H9 (cell line): Measurements from ENCODE around the gene PRKCB. TPM values are rescaled to one million over a fixed set of nuclear protein-coding genes. Genes with fewer than 3 reads are reported as not detected.
A peak's percentile ranks its signal among the peaks of the same experiment; 100 is the strongest.

Experiments used
- DNase-seq: peaks from one replicate; pipeline ENCODE4 v3.0.0-alpha.2; 2017
- H2AFZ ChIP-seq: one replicate; pipeline ENCODE4 v1.6.1; 2013; ENCODE audit warnings: mild to moderate bottlenecking, low read length, control low read depth, moderate library complexity
- H2AK5ac ChIP-seq: 2 replicates; pipeline ENCODE4 v1.6.1; 2013; ENCODE audit warnings: low read length, control low read depth, mixed read lengths; ENCODE audit not compliant: insufficient read length
- H2BK120ac ChIP-seq: one replicate; pipeline ENCODE4 v1.6.1; 2013; ENCODE audit warnings: low read depth, mild to moderate bottlenecking, low read length, control low read depth, inconsistent platforms; ENCODE audit not compliant: poor library complexity, severe bottlenecking
- H2BK12ac ChIP-seq: 2 replicates; pipeline ENCODE4 v1.6.1; 2013; ENCODE audit warnings: low read length, control low read depth, mixed read lengths, low read depth; ENCODE audit not compliant: insufficient read length
- H2BK15ac ChIP-seq: 2 replicates; pipeline ENCODE4 v1.6.1; 2013; ENCODE audit warnings: low read depth, low read length, control low read depth
- H2BK20ac ChIP-seq: one replicate; pipeline ENCODE4 v1.6.1; 2013; ENCODE audit warnings: low read depth, mild to moderate bottlenecking, low read length, control low read depth, inconsistent platforms; ENCODE audit not compliant: poor library complexity, severe bottlenecking
- H2BK5ac ChIP-seq: 2 replicates; pipeline ENCODE4 v1.6.1; 2013; ENCODE audit warnings: low read length, control low read depth, mixed read lengths; ENCODE audit not compliant: insufficient read length
- H3K14ac ChIP-seq: 2 replicates; pipeline ENCODE4 v1.6.1; 2013; ENCODE audit warnings: low read length, control low read depth; ENCODE audit not compliant: insufficient read depth
- H3K18ac ChIP-seq: 2 replicates; pipeline ENCODE4 v1.6.1; 2013; ENCODE audit warnings: low read depth, mild to moderate bottlenecking, mixed read lengths, low read length, control low read depth; ENCODE audit not compliant: insufficient read length
- H3K23ac ChIP-seq: 2 replicates; pipeline ENCODE4 v1.6.1; 2013; ENCODE audit warnings: low read length, control low read depth, mixed read lengths, low read depth; ENCODE audit not compliant: insufficient read length
- H3K23me2 ChIP-seq: 2 replicates; pipeline ENCODE4 v1.6.1; 2013; ENCODE audit warnings: low read depth, mild to moderate bottlenecking, mixed read lengths, low read length, control low read depth; ENCODE audit not compliant: insufficient read length, poor library complexity, severe bottlenecking
- H3K27ac ChIP-seq: 2 replicates; pipeline ENCODE4 v1.5.1; 2013; ENCODE audit warnings: low read length, control low read depth, mixed read lengths, low read depth; ENCODE audit not compliant: insufficient read length
- H3K27me3 ChIP-seq: 2 replicates; pipeline ENCODE4 v1.6.1; 2013; ENCODE audit warnings: low read length, control low read depth, inconsistent platforms; ENCODE audit not compliant: insufficient read depth
- H3K4ac ChIP-seq: 2 replicates; pipeline ENCODE4 v1.6.1; 2013; ENCODE audit warnings: low read depth, mild to moderate bottlenecking, control low read depth, inconsistent platforms, low read length, moderate library complexity
- H3K4me1 ChIP-seq: 2 replicates; pipeline ENCODE4 v1.6.1; 2013; ENCODE audit warnings: low read length, control low read depth, inconsistent platforms; ENCODE audit not compliant: insufficient read depth
- H3K4me2 ChIP-seq: 2 replicates; pipeline ENCODE4 v1.6.1; 2013; ENCODE audit warnings: low read length, control low read depth, mixed read lengths; ENCODE audit not compliant: insufficient read length, insufficient read depth
- H3K56ac ChIP-seq: 2 replicates; pipeline ENCODE4 v1.6.1; 2013; ENCODE audit warnings: low read depth, mild to moderate bottlenecking, mixed read lengths, low read length, control low read depth; ENCODE audit not compliant: insufficient read length
- H3K79me1 ChIP-seq: 2 replicates; pipeline ENCODE4 v1.6.1; 2013; ENCODE audit warnings: low read depth, mild to moderate bottlenecking, moderate library complexity, low read length, control low read depth, inconsistent platforms; ENCODE audit not compliant: insufficient read depth, poor library complexity, severe bottlenecking
- H3K79me2 ChIP-seq: 2 replicates; pipeline ENCODE4 v1.6.1; 2013; ENCODE audit warnings: low read length, control low read depth, inconsistent platforms; ENCODE audit not compliant: insufficient read depth
- H3K9ac ChIP-seq: 2 replicates; pipeline ENCODE4 v1.6.1; 2013; ENCODE audit warnings: low read length, control low read depth, mixed read lengths; ENCODE audit not compliant: insufficient read length; ENCODE audit errors: extremely low read depth
- H3K9me3 ChIP-seq: one replicate; pipeline ENCODE4 v1.6.1; 2013; ENCODE audit warnings: low read depth, low read length, inconsistent platforms; ENCODE audit not compliant: control insufficient read depth
- H3T11ph ChIP-seq: one replicate; pipeline ENCODE4 v1.6.1; 2013; ENCODE audit warnings: mild to moderate bottlenecking, low read length, control low read depth, inconsistent platforms
- H4K20me1 ChIP-seq: one replicate; pipeline ENCODE4 v1.6.1; 2013; ENCODE audit not compliant: control insufficient read depth, insufficient read length, insufficient read depth
- H4K5ac ChIP-seq: 2 replicates; pipeline ENCODE4 v1.6.1; 2013; ENCODE audit warnings: low read depth, mild to moderate bottlenecking, mixed read lengths, low read length, control low read depth; ENCODE audit not compliant: insufficient read length
- H4K8ac ChIP-seq: replicated peaks from 2 replicates; pipeline ENCODE4 v1.6.1; 2013; ENCODE audit warnings: low read length, control low read depth, mixed read lengths, low read depth; ENCODE audit not compliant: insufficient read length
- H4K91ac ChIP-seq: 2 replicates; pipeline ENCODE4 v1.6.1; 2013; ENCODE audit warnings: low read depth, mild to moderate bottlenecking, moderate library complexity, mixed read lengths, low read length, control low read depth; ENCODE audit not compliant: insufficient read length
- H3K27ac Mint-ChIP-seq, 3 experiments: 2 replicates in 2 of 3; 3 replicates in 1 of 3; pipeline ENCODE4 v1.8.0; 2020 to 2021; ENCODE audit warnings: mixed read lengths in 3 of 3, mild to moderate bottlenecking in 1 of 3, moderate library complexity in 1 of 3
- H3K27me3 Mint-ChIP-seq: 2 replicates; pipeline ENCODE4 v1.8.0; 2021; ENCODE audit warnings: low read depth, mild to moderate bottlenecking, moderate library complexity, mixed read lengths
- H3K36me3 Mint-ChIP-seq, 3 experiments: 2 replicates in 2 of 3; 3 replicates in 1 of 3; pipeline ENCODE4 v1.8.0; 2020 to 2021; ENCODE audit warnings: low read depth in 3 of 3, mixed read lengths in 3 of 3; ENCODE audit not compliant: insufficient read depth in 1 of 3
- H3K4me1 Mint-ChIP-seq, 2 experiments: 2 replicates each; pipeline ENCODE4 v1.8.0; 2020; ENCODE audit warnings: mixed read lengths in 2 of 2
- H3K4me3 Mint-ChIP-seq, 2 experiments: 2 replicates in 1 of 2; 3 replicates in 1 of 2; pipeline ENCODE4 v1.8.0; 2020 to 2021; ENCODE audit warnings: mild to moderate bottlenecking in 2 of 2, mixed read lengths in 2 of 2, moderate library complexity in 1 of 2
- H3K9me3 Mint-ChIP-seq, 2 experiments: 2 replicates in 1 of 2; 3 replicates in 1 of 2; pipeline ENCODE4 v1.8.0; 2020; ENCODE audit warnings: mild to moderate bottlenecking in 2 of 2, mixed read lengths in 2 of 2, moderate library complexity in 1 of 2
- CTCF ChIP-seq: fragments of 200-600 bp; sonication (generic); conservative IDR thresholded peaks from 3 replicates; pipeline ENCODE4 v1.8.0; 2021; ENCODE audit warnings: antibody characterized with exemption, mild to moderate bottlenecking
- WGBS: extraction: QIAGEN DNeasy Blood & Tissue Kit; methylation state at CpG from one replicate; pipeline ENCODE4 v1.1.7; 2013; ENCODE audit warnings: missing lambda C conversion rate, low lambda C conversion rate, mixed read lengths; ENCODE audit not compliant: insufficient read length; ENCODE audit errors: extremely low coverage; 5-methylcytosine and 5-hydroxymethylcytosine counted together
- total RNA-seq: library from RNA; stranded (reverse); gene quantifications from 2 replicates; pipeline ENCODE4 v1.2.1, GENCODE V29; 2021

PRKCB gene
- total RNA-seq, 1 experiment from 2014 or later = 7.0 TPM

DNA sequence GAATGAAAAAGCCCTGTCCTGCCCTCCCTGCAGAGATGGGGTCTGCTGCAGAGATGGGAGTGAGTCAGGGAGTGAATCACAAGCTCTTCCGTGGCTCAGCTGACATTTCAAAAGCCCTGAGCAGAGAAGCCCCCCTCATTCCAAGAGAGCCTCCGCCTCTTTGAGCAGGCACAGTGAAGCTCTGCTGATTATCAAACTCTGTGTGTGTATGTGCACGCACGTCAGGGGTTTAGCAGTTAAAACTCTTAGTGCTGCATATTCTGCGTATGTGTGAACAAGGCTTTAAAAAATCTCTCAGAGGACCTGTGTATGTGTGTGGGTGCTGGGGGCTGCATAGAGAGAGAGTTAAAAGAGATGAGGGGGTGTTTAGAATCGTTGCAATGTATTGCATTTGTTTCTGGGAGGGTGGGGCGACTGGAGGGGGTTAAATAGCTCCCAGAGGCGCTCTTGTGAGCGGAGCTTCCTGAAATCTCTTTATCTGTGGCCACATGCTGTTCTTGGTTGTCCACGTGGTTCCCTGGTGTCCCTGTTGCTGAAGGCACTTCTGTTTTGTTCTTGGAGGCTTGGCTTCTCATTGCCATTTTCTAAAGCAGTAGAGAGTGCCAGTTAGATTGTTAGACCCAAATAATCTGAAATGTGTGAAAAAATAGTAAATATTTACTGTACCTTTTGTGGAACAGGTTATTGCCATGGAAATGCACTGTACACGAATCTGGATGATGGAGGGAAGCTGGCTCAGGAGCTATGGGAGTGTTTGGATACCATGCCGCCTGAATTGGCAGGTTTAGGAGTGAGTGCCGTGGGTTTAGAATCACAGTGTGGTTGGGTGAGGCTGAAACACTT is 116.6 kb downstream of the PRKCB start:
- Mint-ChIP-seq H3K27ac (peak overlapping the region in 2 of 3 experiments; percentile 22 to 57; a peak in 2 of 7 replicates), H3K4me1 (peaks cover 20 to 27% of the 10 kb centered on the region in 2 experiments), H3K36me3 (no peaks in the 10 kb centered on the region; a peak in 1 of 7 replicates), H3K4me3 (peak overlapping the region; percentile 23 to 49; a peak in 2 of 5 replicates), H3K27me3 (peaks cover 21% of the 10 kb centered on the region), H3K9me3 (no peaks in the 10 kb centered on the region)
- Histone ChIP-seq H2BK12ac (no peak overlapping the region), H3K9me3 (no peaks in the 10 kb centered on the region), H3K79me1 (no peaks in the 10 kb centered on the region), H4K20me1 (no peaks in the 10 kb centered on the region), H3K4me1 (peaks cover 13% of the 10 kb centered on the region; the same call in 1 of the 2 replicates), H3K23me2 (no peaks in the 10 kb centered on the region), H3K27ac (no peak overlapping the region), H2BK120ac (no peak overlapping the region), H3K79me2 (no peaks in the 10 kb centered on the region), H4K8ac (no peak overlapping the region), H4K91ac (no peak overlapping the region), H3K4me2 (no peak overlapping the region), H3K27me3 (no peaks in the 10 kb centered on the region), H3K56ac (no peak overlapping the region), H2BK5ac (no peak overlapping the region), H3K18ac (no peak overlapping the region), H2AFZ (peak overlapping the region; percentile 36), H3K14ac (no peak overlapping the region), H2BK15ac (no peak overlapping the region), H4K5ac (no peak overlapping the region), H3K9ac (no peak overlapping the region), H3K23ac (no peak overlapping the region), H2AK5ac (no peak overlapping the region), H3T11ph (no peak overlapping the region), H2BK20ac (no peak overlapping the region), H3K4ac (no peak overlapping the region)
- DNase-seq = no peak
- TF ChIP-seq CTCF = no peak
- no CpG with 5 or more reads among the region's 13 CpGs for WGBS
